MM.1S (cell line): ENCODE measurements around the gene CTSO.

Source experiments
- EZH2 ChIP-seq: fragments of 300-600 bp; sonication (generic); optimal IDR thresholded peaks from 2 replicates; pipeline ENCODE3; 2017; ENCODE audit warnings: low read depth, mild to moderate bottlenecking, antibody characterized with exemption, low read length, mixed read lengths
- EZH2phosphoT487 ChIP-seq: fragments of 300-600 bp; sonication (generic); IDR thresholded peaks from 2 replicates; pipeline ENCODE4 v1.6.1; 2018; ENCODE audit warnings: antibody characterized with exemption, low read length
- TF ChIP-seq, protein P1 (sequence below): fragments of 300-600 bp; sonication (generic); IDR thresholded peaks from 2 replicates; pipeline ENCODE4 v1.5.1; 2016; ENCODE audit warnings: antibody characterized with exemption, low read length, mixed read lengths

DNA sequence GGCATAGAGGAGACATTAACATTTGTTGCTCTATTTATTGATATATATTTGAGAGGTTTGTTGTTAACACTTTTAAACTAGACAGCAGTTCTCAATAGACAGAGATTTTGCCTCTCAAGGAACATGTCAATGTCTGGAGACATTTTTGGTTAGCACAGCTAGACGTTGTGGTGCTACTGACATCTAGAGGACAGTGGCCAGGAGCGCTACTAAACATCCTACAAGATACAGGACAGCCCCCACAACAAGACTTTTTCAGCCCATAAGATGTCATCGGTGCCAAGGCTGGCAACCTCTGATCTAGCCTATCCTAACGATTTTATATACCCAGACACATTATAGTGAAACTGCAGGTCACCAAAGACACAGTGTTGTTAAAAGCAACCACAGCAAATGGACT lies 18.4 kb upstream of the CTSO start:
- TF ChIP-seq, protein P1, sequence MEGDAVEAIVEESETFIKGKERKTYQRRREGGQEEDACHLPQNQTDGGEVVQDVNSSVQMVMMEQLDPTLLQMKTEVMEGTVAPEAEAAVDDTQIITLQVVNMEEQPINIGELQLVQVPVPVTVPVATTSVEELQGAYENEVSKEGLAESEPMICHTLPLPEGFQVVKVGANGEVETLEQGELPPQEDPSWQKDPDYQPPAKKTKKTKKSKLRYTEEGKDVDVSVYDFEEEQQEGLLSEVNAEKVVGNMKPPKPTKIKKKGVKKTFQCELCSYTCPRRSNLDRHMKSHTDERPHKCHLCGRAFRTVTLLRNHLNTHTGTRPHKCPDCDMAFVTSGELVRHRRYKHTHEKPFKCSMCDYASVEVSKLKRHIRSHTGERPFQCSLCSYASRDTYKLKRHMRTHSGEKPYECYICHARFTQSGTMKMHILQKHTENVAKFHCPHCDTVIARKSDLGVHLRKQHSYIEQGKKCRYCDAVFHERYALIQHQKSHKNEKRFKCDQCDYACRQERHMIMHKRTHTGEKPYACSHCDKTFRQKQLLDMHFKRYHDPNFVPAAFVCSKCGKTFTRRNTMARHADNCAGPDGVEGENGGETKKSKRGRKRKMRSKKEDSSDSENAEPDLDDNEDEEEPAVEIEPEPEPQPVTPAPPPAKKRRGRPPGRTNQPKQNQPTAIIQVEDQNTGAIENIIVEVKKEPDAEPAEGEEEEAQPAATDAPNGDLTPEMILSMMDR, result peak; percentile 27; the same call in 1 of the 2 replicates
- no peak for TF ChIP-seq EZH2
- no peak for TF ChIP-seq EZH2phosphoT487
